SK-N-SH treated with all-trans-retinoic acid at 6 μM for 48 hours (cell line): ENCODE measurements around the gene PPIL4.

Source experiments
- ATAC-seq: fragments of 200-7000 bp; cut with Tn5 transposase; 3 replicates; pipeline ENCODE4 v1.9.1; 2020; ENCODE audit warnings: mild to moderate bottlenecking, moderate library complexity
- ARNTL ChIP-seq: fragments of 450-650 bp; formaldehyde crosslinking; IDR thresholded peaks from 2 replicates; pipeline ENCODE4 v1.5.0; 2020; ENCODE audit warnings: low read depth, mild to moderate bottlenecking, moderate library complexity, borderline replicate concordance
- BACH2 ChIP-seq: fragments of 250-450 bp; sonication (Bioruptor Pico); IDR thresholded peaks from 2 replicates; pipeline ENCODE4 v1.9.0; 2021; ENCODE audit warnings: mild to moderate bottlenecking, borderline replicate concordance
- CREB5 ChIP-seq: fragments of 250-450 bp; sonication (Bioruptor Pico); IDR thresholded peaks from 2 replicates; pipeline ENCODE4 v1.5.1; 2020; ENCODE audit warnings: low read depth, mild to moderate bottlenecking, moderate library complexity
- CSDC2 ChIP-seq: fragments of 250-450 bp; sonication (Bioruptor Pico); IDR thresholded peaks from 2 replicates; pipeline ENCODE4 v1.5.0; 2020; ENCODE audit warnings: mild to moderate bottlenecking, moderate library complexity
- CSRNP3 ChIP-seq: fragments of 250-450 bp; sonication (Bioruptor Pico); IDR thresholded peaks from 2 replicates; pipeline ENCODE4 v1.5.1; 2021; ENCODE audit warnings: mild to moderate bottlenecking, moderate library complexity
- ESRRG ChIP-seq: fragments of 250-450 bp; sonication (Bioruptor Pico); IDR thresholded peaks from 2 replicates; pipeline ENCODE4 v1.6.1; 2021; ENCODE audit warnings: mild to moderate bottlenecking
- GLIS3 ChIP-seq: fragments of 250-450 bp; sonication (Bioruptor Pico); IDR thresholded peaks from 2 replicates; pipeline ENCODE4 v1.5.0; 2020; ENCODE audit warnings: mild to moderate bottlenecking, moderate library complexity
- ISL1 ChIP-seq: fragments of 250-450 bp; sonication (Bioruptor Pico); IDR thresholded peaks from 2 replicates; pipeline ENCODE4 v2.1.2; 2022; ENCODE audit warnings: mild to moderate bottlenecking, moderate library complexity
- OSR1 ChIP-seq: fragments of 250-450 bp; sonication (Bioruptor Pico); IDR thresholded peaks from 2 replicates; pipeline ENCODE4 v1.8.0; 2022; ENCODE audit warnings: moderate library complexity, mild to moderate bottlenecking, inconsistent platforms
- PATZ1 ChIP-seq: fragments of 250-450 bp; sonication (Bioruptor Pico); IDR thresholded peaks from 2 replicates; pipeline ENCODE4 v1.8.0; 2020; ENCODE audit warnings: mild to moderate bottlenecking, moderate library complexity, borderline replicate concordance
- POU6F1 ChIP-seq: fragments of 250-450 bp; sonication (Bioruptor Pico); IDR thresholded peaks from 2 replicates; pipeline ENCODE4 v1.8.0; 2021; ENCODE audit warnings: low read depth, mild to moderate bottlenecking, moderate library complexity, borderline replicate concordance
- PPARA ChIP-seq: fragments of 250-450 bp; sonication (Bioruptor Pico); IDR thresholded peaks from 2 replicates; pipeline ENCODE4 v1.5.0; 2020; ENCODE audit warnings: mild to moderate bottlenecking, borderline replicate concordance
- RARB ChIP-seq: fragments of 250-450 bp; sonication (Bioruptor Pico); IDR thresholded peaks from 2 replicates; pipeline ENCODE4 v1.8.0; 2021; ENCODE audit warnings: mild to moderate bottlenecking, moderate library complexity
- SNAI2 ChIP-seq: fragments of 250-450 bp; sonication (Bioruptor Pico); IDR thresholded peaks from 2 replicates; pipeline ENCODE4 v1.5.0; 2020; ENCODE audit warnings: mild to moderate bottlenecking, moderate library complexity
- TCF4 ChIP-seq: fragments of 250-450 bp; sonication (Bioruptor Pico); IDR thresholded peaks from 2 replicates; pipeline ENCODE4 v1.8.0; 2021; ENCODE audit warnings: mild to moderate bottlenecking, moderate library complexity, borderline replicate concordance
- TOX ChIP-seq: fragments of 250-450 bp; sonication (Bioruptor Pico); IDR thresholded peaks from 2 replicates; pipeline ENCODE4 v1.8.0; 2021; ENCODE audit warnings: mild to moderate bottlenecking, moderate library complexity, borderline replicate concordance
- TSHZ2 ChIP-seq: fragments of 250-450 bp; sonication (Bioruptor Pico); IDR thresholded peaks from 2 replicates; pipeline ENCODE4 v1.5.0; 2020; ENCODE audit warnings: mild to moderate bottlenecking, moderate library complexity
- ZC3H10 ChIP-seq: fragments of 250-450 bp; sonication (Bioruptor Pico); IDR thresholded peaks from 2 replicates; pipeline ENCODE4 v1.5.1; 2021; ENCODE audit warnings: mild to moderate bottlenecking, moderate library complexity
- ZFP30 ChIP-seq: fragments of 450-650 bp; formaldehyde crosslinking; IDR thresholded peaks from 2 replicates; pipeline ENCODE4 v1.5.0; 2022; ENCODE audit warnings: mild to moderate bottlenecking, moderate library complexity
- ZNF565 ChIP-seq: fragments of 450-650 bp; formaldehyde crosslinking; conservative IDR thresholded peaks from 2 replicates; pipeline ENCODE4 v1.5.0; 2020; ENCODE audit warnings: low read depth, mild to moderate bottlenecking, moderate library complexity
- ZNF70 ChIP-seq: fragments of 450-650 bp; formaldehyde crosslinking; IDR thresholded peaks from 2 replicates; pipeline ENCODE4 v1.5.0; 2020; ENCODE audit warnings: mild to moderate bottlenecking, moderate library complexity
- ZNF8 ChIP-seq: fragments of 450-650 bp; formaldehyde crosslinking; IDR thresholded peaks from 2 replicates; pipeline ENCODE4 v1.5.0; 2020; ENCODE audit warnings: mild to moderate bottlenecking, moderate library complexity

The PPIL4 gene

GRCh38 chr6:149458196-149458595, 87.6 kb downstream of the PPIL4 start:
- TF ChIP-seq PATZ1 (CRISPR knock-in tag) (no peak), CSDC2 (no peak), ZC3H10 (CRISPR knock-in tag) (no peak), BACH2 (no peak), RARB (no peak), CSRNP3 (CRISPR knock-in tag) (no peak), ISL1 (no peak), TSHZ2 (CRISPR knock-in tag) (no peak), GLIS3 (CRISPR knock-in tag) (no peak), ARNTL (CRISPR knock-in tag) (no peak), POU6F1 (CRISPR knock-in tag) (no peak), SNAI2 (no peak), ZNF70 (CRISPR knock-in tag) (no peak), ZFP30 (CRISPR knock-in tag) (no peak), OSR1 (CRISPR knock-in tag) (no peak), PPARA (CRISPR knock-in tag) (no peak), TOX (CRISPR knock-in tag) (no peak), ZNF565 (no peak), ESRRG (CRISPR knock-in tag) (no peak)
- ATAC-seq = no peak

- ATAC-seq = no peak
- TF ChIP-seq ZNF8 (CRISPR knock-in tag) (no peak), TCF4 (CRISPR knock-in tag) (no peak), CSDC2 (no peak), CREB5 (no peak), OSR1 (CRISPR knock-in tag) (no peak), ZC3H10 (CRISPR knock-in tag) (no peak), CSRNP3 (CRISPR knock-in tag) (no peak), SNAI2 (no peak), PATZ1 (CRISPR knock-in tag) (no peak), POU6F1 (CRISPR knock-in tag) (no peak), TSHZ2 (CRISPR knock-in tag) (no peak), ZNF70 (CRISPR knock-in tag) (no peak), TOX (CRISPR knock-in tag) (no peak), ZFP30 (CRISPR knock-in tag) (no peak)
Observed at GRCh38 chr6:149457316-149457884, 88.4 kb downstream of the PPIL4 start.
